GM18526 (cell line): ENCODE measurements around the gene RPL26.

Experiments
- POLR2A ChIP-seq: IDR thresholded peaks from 3 replicates; pipeline ENCODE4 v1.6.1; 2011; ENCODE audit not compliant: insufficient read length; ENCODE audit errors: extremely low read depth

Gene RPL26

DNA sequence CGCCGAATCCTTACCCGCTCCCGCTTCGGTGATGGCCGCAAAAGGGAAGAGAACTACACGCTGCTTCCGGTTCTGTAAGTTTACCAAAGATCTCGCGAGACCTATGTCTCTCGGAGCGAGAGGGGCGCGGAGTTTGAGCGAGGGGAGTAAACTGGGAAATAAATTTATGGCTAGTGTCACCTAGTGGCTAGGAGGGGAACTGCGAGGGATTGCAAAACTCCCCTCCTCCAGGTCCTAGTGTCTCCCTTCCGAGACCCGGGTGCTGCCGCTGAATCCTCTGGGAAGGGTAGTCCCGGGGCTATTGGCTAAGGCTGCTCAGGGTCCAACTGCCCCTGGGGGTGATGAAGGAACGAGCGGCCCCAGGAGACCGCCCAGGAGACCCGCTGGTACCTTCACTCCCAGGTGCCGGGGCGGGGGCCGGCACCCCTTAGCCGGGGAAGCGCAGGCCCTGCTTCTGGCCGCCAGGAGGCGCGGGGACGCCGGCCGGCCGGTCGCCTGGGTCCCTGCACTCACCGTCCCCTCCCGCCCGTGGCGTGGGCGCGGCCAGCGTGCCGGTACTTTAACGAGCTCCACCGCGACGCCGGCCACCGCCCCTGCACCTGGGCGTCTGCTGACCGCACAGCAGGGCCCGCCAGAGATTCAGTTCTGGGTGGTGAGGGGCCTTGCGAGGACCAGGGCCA is at the start of gene RPL26:
Gene RPL26, minus strand, starts transcription at position 51 of the 680 bp plus-strand sequence. CDS start 883 bp downstream, outside the sequence.
- peak; percentile 98 for TF ChIP-seq POLR2A

GRCh38 chr17:8430966-8431365 is 48.0 kb upstream of the RPL26 start:
- TF ChIP-seq POLR2A = no peak

DNA sequence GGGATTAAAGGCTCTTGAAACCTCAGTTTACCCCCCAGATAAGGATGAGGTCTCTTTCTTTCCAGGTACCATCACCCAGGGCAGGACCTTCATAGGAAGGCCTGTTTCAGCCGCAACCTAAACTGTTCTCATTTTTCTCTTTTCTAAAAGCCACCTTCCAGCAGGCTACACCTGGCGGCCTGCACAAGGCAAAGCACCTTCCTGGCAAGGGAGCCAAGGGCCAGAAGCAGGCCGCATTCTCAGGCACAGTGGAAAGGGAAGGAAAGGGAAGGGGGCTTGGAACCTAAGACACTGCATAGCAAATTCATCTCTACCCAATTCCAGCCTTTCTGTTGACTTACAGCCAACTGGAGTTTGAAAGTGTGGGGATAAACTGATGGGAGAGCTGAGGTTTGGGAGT is 43.8 kb upstream of the RPL26 start:
- TF ChIP-seq POLR2A = no peak

- TF ChIP-seq POLR2A = no peak
Measured at GRCh38 chr17:8426094-8426720, 43.2 kb upstream of the RPL26 start.

DNA sequence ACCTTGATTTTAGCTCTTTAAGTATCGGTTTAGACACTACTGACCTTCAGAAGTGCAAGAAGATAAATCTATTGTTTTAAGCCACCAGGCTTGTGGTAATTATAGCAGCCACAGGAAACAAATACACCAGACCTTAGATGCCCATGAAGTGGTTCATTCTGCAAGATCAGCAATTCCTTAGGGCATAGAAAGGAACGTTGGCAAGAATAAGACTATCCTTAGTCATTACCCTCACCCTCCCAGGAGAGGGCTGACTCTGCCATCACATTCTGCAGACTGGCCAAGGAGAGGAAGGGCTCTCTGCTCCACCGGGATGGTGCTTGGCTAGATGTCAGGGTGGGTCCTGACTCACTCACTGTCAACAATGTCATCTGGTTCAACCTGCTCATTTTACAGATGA is 38.6 kb upstream of the RPL26 start:
- TF ChIP-seq POLR2A = no peak

- no peak for TF ChIP-seq POLR2A
Measured at GRCh38 chr17:8420041-8420934, 37.3 kb upstream of the RPL26 start.

- TF ChIP-seq POLR2A = no peak
Measured at GRCh38 chr17:8419305-8419704, 36.3 kb upstream of the RPL26 start.

GRCh38 chr17:8418471-8418870 is 35.5 kb upstream of the RPL26 start:
- no peak for TF ChIP-seq POLR2A

DNA sequence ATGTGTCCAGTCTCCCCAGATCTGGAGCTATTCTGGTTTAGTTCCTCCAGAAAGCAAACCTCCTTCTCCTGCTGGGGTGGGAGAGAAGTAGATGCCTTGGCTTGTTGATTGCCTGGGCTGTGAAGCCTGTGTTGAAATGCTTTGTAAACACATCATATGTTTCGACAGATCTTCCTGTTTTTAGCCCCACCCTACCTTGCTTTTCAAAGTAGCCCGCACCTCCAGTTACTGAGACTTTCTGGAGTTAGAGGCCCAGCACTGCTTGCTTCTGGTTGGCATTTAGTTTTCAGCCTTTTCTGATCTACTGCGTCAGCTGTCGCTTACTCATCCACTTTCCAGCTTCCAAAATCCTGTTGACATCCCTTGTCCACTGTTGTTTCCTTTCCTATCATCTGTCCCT is 34.8 kb upstream of the RPL26 start:
- TF ChIP-seq POLR2A = no peak

- no peak for TF ChIP-seq POLR2A
Measured at GRCh38 chr17:8413938-8414337, 30.9 kb upstream of the RPL26 start.

GRCh38 chr17:8413328-8413727 is 30.3 kb upstream of the RPL26 start:
- TF ChIP-seq POLR2A = no peak

- TF ChIP-seq POLR2A = no peak
Measured at GRCh38 chr17:8412089-8412488, 29.1 kb upstream of the RPL26 start.

DNA sequence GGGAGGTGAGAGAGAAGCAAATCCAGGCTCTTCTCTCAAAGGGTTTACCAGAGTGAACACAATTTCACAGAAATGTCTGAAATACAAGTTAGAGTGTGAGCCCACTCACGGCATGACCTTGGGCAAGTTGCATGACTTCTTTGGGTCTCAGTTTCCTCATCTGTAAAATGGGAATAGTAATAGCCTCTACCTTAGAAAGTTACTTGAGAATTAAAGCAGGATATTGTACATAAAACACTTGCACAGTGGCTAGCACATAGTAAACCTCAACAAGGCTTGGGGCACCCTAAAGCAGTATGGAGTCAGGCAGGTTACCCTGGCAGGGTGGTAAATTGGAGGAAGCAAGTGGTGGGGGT is 27.9 kb upstream of the RPL26 start:
- no peak for TF ChIP-seq POLR2A

- no peak for TF ChIP-seq POLR2A
Measured at GRCh38 chr17:8409966-8410882, 27.2 kb upstream of the RPL26 start.

- TF ChIP-seq POLR2A = no peak
Measured at GRCh38 chr17:8408371-8408770, 25.4 kb upstream of the RPL26 start.

DNA sequence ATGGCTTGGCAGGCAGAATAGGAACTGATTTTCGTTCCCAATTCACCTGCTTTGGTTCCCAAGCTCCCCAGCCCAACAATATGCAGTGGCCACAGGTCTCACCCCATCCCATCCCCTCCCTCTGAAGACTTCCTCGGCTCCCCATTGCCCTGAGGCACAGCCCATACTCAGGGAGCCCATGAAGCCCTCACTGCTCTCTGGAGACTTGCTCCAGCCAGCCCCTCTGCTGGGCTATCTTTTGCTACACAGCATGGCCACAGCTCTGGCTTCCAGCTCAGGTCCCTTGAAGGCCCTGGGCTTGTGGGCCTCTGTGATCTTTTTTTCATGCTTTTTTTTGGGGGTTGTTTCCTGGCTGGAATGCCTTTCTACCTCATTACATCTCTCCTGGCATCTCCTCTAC is 23.2 kb upstream of the RPL26 start:
- no peak for TF ChIP-seq POLR2A
